Activated naive CD8-positive, alpha-beta T cell (primary cell): ENCODE measurements around the gene EPHB2.

Experiments
- H3K27ac Mint-ChIP-seq: one replicate; pipeline ENCODE4 v1.8.0; 2021; ENCODE audit warnings: mixed read lengths
- H3K27me3 Mint-ChIP-seq: one replicate; pipeline ENCODE4 v1.8.0; 2021; ENCODE audit warnings: mixed read lengths
- H3K36me3 Mint-ChIP-seq: one replicate; pipeline ENCODE4 v1.8.0; 2021; ENCODE audit warnings: mixed read lengths
- H3K4me1 Mint-ChIP-seq: one replicate; pipeline ENCODE4 v1.8.0; 2021; ENCODE audit warnings: low read depth, mixed read lengths
- H3K4me3 Mint-ChIP-seq: one replicate; pipeline ENCODE4 v1.8.0; 2021; ENCODE audit warnings: mild to moderate bottlenecking, mixed read lengths
- H3K9me3 Mint-ChIP-seq: one replicate; pipeline ENCODE4 v1.8.0; 2021; ENCODE audit warnings: low read depth, mixed read lengths

The EPHB2 gene

DNA sequence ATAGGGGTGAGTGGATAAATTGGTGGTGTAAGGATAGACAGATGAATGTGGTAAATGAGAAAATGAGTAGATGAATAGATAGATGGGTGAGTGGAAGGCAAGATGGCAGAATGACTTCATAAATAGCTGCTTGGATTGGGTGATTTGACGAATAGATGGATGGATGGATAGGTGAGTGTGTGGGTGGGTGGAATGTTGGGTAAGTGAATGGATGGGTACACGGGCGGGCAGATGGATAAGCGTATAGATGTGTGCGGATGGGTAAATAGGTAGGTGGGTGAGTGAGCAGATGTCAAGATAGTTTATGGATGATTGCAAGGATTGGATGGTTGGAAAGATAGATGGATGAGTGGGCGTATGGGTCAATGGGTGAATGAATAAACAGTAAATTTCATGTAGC is 59.3 kb downstream of the EPHB2 start:
- Mint-ChIP-seq H3K9me3 (no peaks in the 10 kb centered on the region), H3K4me1 (no peaks in the 10 kb centered on the region), H3K4me3 (no peak overlapping the region), H3K27ac (no peak overlapping the region), H3K27me3 (peaks cover 2% of the 10 kb centered on the region), H3K36me3 (no peaks in the 10 kb centered on the region)

DNA sequence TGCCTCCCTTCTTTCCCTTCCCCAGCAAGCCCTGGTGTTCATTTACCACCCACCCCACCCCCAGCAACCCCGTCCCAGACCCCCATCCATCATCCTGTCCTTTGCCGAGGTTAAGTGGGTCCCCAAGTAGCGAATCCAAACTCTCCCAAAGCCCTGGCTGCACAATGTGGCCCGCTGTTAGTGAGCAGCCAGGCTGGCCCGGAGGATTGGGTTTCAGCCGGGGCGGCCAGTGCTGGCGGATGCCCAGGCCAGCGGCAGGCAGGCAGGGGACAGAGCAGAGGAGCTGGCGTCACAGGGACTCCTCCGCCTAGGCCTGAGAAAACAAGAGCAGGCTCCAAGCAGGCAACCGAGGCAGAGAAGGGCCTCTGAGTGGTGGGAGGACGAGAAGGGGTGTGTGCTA is 61.4 kb downstream of the EPHB2 start:
- H3K27ac Mint-ChIP-seq, result no peak overlapping the region
- H3K4me1 Mint-ChIP-seq, result no peaks in the 10 kb centered on the region
- H3K27me3 Mint-ChIP-seq, result peaks cover 2% of the 10 kb centered on the region
- H3K36me3 Mint-ChIP-seq, result no peaks in the 10 kb centered on the region
- H3K4me3 Mint-ChIP-seq, result no peak overlapping the region
- H3K9me3 Mint-ChIP-seq, result no peaks in the 10 kb centered on the region

DNA sequence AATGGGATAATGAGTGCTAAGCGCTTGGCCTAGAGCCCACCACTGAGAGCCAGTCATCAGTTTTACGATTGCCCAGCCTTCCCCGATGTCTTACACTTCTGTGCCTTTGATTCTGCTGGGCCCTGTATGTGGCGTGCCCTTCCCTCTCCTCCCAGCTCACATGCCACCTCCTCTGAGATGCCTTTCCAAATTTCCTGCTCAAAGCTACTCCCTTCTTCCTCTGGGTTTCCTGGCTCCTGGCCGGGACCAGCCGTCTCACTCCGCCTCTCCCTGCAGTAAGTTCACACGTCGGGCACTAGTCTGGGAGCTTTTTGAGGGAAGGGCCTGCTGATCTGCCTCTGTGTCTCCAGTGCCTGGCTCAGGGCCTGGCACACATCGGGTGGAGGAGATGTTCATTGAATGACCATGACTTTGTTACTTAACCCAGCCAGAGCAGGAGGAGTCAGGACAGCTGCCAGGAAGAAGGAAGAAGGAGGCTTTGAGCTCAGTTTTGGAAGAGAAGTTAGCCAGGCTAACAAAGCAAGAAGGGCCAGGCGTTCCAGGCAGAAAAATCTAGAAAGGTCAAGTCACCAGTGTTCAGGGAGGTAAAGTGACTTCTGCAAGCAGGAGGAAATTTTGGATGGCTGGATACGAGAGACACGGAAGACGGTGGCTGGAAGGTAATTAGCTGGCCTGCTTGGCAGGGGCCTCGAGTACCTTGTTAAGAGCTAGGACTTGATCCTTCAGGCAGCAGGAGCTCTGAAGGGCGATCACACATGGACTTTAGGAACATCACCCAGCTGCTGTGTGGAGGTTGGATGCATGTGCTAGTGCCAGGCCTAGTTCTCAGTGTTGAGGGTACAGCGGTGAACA is 63.6 kb downstream of the EPHB2 start:
- Mint-ChIP-seq H3K4me1 (no peaks in the 10 kb centered on the region), H3K4me3 (no peak overlapping the region)

GRCh38 chr1:22774833-22775182 is 64.2 kb downstream of the EPHB2 start:
- Mint-ChIP-seq H3K9me3 (no peaks in the 10 kb centered on the region), H3K4me3 (no peak overlapping the region), H3K36me3 (no peaks in the 10 kb centered on the region), H3K27me3 (peaks cover 4% of the 10 kb centered on the region), H3K4me1 (no peaks in the 10 kb centered on the region), H3K27ac (no peak overlapping the region)

More for the DNA sequence above, 63.6 kb downstream of the EPHB2 start:
- Mint-ChIP-seq H3K27me3 (no peaks in the 10 kb centered on the region), H3K36me3 (no peaks in the 10 kb centered on the region), H3K27ac (no peak overlapping the region), H3K9me3 (no peaks in the 10 kb centered on the region)

DNA sequence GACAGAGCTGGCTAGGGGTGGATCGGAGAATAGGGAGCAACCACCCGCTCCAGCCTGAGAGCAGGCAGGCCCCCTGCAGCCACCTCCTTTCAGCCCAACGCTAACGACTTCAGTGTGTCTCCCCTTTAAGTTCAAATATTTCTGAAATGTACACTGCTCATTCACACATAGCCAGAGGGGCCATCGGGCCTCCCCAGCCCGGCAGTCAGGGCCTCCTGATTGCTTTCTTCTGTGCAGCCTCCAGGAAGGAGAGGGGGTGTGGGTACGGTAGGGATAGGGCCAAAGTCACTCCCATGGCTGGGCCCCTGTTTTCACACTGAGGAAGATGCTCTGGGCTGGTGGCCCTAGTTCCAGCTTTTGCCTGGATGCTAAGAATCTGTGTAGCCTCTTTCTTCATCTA is 64.8 kb downstream of the EPHB2 start:
- Mint-ChIP-seq H3K36me3 (no peaks in the 10 kb centered on the region), H3K9me3 (no peaks in the 10 kb centered on the region), H3K27me3 (peaks cover 6% of the 10 kb centered on the region), H3K4me3 (no peak overlapping the region), H3K27ac (no peak overlapping the region), H3K4me1 (no peaks in the 10 kb centered on the region)

DNA sequence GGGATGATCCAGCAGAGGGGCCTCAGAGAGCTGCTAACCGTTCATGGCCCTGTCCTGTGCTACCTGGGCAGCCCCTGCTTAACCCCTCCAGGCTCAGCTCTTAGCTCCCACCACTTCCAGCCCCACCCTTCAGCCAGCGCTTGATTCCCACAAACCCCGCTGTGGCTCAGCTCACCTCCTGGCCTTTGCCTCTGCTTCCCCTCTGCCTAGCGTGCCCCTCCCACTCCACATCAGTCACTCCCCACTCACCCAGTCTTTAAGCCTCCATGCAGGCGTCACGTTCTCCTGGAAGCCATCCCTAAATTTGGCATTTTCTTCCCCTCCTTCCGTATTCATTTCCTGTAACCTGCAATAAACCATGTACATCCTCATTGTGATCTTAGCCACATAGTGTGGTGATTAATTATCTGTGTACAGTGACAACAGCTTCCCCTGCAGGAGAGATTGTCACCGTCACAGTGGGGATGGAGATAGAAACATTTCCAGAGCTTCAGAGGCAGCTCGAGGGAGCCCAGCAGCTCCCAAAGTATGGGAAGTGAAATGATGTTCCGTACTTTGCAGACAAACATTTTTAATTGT is 65.5 kb downstream of the EPHB2 start:
- H3K4me3 Mint-ChIP-seq, result no peak overlapping the region
- no peaks in the 10 kb centered on the region for H3K4me1 Mint-ChIP-seq
- H3K27ac Mint-ChIP-seq, result no peak overlapping the region
- H3K9me3 Mint-ChIP-seq, result no peaks in the 10 kb centered on the region
- H3K36me3 Mint-ChIP-seq, result no peaks in the 10 kb centered on the region
- peaks cover 6% of the 10 kb centered on the region for H3K27me3 Mint-ChIP-seq

DNA sequence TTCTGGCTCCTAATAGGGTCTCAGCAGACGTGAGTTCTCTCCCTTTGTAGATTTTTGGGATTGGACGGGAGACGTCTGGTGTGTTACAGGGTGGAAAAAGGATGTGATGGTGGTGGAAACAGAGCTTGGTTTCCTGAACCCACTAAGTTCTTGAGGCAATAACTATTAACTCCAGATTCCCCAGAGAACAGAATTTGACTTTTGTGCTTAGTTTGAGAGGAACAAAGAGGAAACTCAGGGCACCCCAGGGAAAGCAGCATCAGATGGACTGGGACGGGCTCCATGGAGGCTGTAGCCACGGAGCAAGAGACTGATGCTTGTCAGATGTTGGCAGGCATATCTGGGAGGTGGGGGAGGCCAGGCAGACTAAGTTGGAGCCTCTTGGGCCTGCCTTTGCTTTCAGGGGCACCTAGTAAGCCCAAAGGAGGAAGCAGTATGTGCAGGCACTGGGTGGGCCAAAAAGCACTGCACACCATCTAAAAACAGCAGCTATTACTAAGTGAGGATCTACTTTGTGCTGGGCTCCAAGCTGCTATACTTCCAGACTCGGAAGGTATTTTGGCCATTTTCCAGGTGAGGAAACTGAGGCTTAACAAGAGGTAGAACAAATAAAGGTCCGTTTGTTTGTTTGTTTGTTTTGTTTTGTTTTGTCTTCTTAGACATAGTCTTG is 66.9 kb downstream of the EPHB2 start:
- Mint-ChIP-seq H3K36me3 (no peaks in the 10 kb centered on the region), H3K4me3 (no peak overlapping the region)

DNA sequence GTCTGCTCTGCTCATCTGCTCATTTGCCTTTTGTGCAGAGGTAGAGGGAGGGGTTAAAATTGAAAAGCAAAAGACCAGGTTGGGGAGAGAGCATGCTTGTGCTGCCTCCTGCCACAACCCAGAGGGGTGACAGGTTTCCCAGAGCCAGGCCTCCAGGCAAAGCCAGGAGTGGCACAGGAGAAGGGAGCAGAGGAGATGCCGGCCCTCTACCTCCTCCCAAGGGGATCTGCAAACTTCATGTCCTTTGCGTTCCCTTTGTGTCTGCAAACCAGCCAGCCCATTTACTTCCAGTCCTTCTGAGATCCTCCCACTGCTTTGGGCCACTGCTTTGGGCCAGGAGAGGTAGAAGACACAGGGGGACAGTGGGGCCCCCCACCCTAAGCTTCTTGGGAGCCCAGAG is 67.8 kb downstream of the EPHB2 start:
- Mint-ChIP-seq H3K27ac (no peak overlapping the region), H3K9me3 (no peaks in the 10 kb centered on the region), H3K27me3 (peaks cover 8% of the 10 kb centered on the region), H3K36me3 (no peaks in the 10 kb centered on the region), H3K4me3 (no peak overlapping the region), H3K4me1 (no peaks in the 10 kb centered on the region)

More for the DNA sequence above, 66.9 kb downstream of the EPHB2 start:
- Mint-ChIP-seq H3K27me3 (peaks cover 8% of the 10 kb centered on the region), H3K4me1 (no peaks in the 10 kb centered on the region), H3K9me3 (no peaks in the 10 kb centered on the region), H3K27ac (no peak overlapping the region)

DNA sequence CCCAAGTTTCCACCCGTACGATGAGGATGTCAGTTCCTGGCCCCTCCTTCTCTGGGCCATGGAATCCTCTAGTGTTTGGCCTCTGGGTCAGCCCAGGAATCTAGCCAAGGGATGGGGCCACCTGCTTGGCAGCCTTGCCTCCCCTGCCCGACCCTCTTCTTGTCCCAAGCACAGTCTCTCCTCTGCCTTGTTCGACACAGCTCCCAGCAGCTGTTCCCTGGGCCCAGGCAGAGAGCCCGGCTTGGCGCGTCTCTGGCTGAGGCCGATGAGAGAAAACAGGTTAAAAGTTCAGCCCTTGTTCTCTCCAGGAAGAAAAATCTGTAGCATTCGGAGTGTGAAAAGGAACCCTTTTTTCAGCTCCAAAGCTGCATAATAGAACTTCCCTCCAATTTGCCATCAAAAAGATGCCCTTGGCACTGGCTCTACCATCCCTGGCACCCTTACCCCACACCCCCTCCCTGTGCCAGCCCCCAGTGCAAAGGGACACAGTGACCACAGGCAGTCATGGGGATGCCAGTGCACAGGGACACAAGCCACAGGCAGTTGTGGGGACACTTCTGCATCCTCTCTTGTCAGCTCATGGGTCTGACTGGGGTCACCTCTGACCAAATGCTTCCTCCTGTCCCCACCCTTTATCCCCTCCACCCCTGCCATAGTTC is 68.4 kb downstream of the EPHB2 start:
- H3K4me1 Mint-ChIP-seq, result no peaks in the 10 kb centered on the region
- H3K36me3 Mint-ChIP-seq, result no peaks in the 10 kb centered on the region
- no peak overlapping the region for H3K4me3 Mint-ChIP-seq
- H3K27me3 Mint-ChIP-seq, result peaks cover 8% of the 10 kb centered on the region
- no peaks in the 10 kb centered on the region for H3K9me3 Mint-ChIP-seq
- no peak overlapping the region for H3K27ac Mint-ChIP-seq

GRCh38 chr1:22780696-22781095 is 70.1 kb downstream of the EPHB2 start:
- Mint-ChIP-seq H3K4me1 (no peaks in the 10 kb centered on the region), H3K27ac (no peak overlapping the region), H3K4me3 (no peak overlapping the region), H3K27me3 (peaks cover 8% of the 10 kb centered on the region), H3K36me3 (no peaks in the 10 kb centered on the region), H3K9me3 (no peaks in the 10 kb centered on the region)

DNA sequence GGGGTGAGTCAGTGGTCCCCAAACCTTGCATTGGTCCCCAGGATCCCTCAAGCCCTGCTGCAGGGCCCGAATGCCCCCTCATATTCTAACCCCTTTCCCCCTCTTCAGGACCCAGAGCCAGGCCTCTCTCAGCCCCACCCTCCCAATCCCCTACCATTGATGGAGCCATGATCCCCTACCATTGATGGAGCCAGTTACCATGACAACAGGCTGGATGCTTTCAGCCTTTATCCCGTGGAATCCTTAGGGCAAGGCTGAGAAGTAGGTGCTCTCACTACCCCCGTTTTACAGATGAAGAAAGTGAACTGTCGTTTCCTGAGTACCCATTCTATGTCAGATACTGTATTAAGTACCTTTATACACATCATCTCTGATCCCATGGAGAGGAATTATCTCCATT is 70.8 kb downstream of the EPHB2 start:
- Mint-ChIP-seq H3K27me3 (peaks cover 9% of the 10 kb centered on the region), H3K4me1 (no peaks in the 10 kb centered on the region), H3K36me3 (no peaks in the 10 kb centered on the region)

GRCh38 chr1:22782406-22782805 is 71.8 kb downstream of the EPHB2 start:
- Mint-ChIP-seq H3K9me3 (no peaks in the 10 kb centered on the region), H3K27ac (peak overlapping the region; percentile 41), H3K4me3 (no peak overlapping the region), H3K36me3 (no peaks in the 10 kb centered on the region), H3K27me3 (peaks cover 9% of the 10 kb centered on the region), H3K4me1 (no peaks in the 10 kb centered on the region)

More for the DNA sequence above, 70.8 kb downstream of the EPHB2 start:
- Mint-ChIP-seq H3K9me3 (no peaks in the 10 kb centered on the region), H3K27ac (no peak overlapping the region), H3K4me3 (no peak overlapping the region)

- H3K4me3 Mint-ChIP-seq, result no peak overlapping the region
Observed at GRCh38 chr1:22784317-22784716, 73.7 kb downstream of the EPHB2 start.

GRCh38 chr1:22784737-22785136 is 74.1 kb downstream of the EPHB2 start:
- Mint-ChIP-seq H3K36me3 (no peaks in the 10 kb centered on the region), H3K4me1 (no peaks in the 10 kb centered on the region), H3K9me3 (no peaks in the 10 kb centered on the region), H3K27me3 (peaks cover 6% of the 10 kb centered on the region), H3K4me3 (no peak overlapping the region), H3K27ac (no peak overlapping the region)

More at GRCh38 chr1:22784317-22784716, 73.7 kb downstream of the EPHB2 start:
- H3K36me3 Mint-ChIP-seq, result no peaks in the 10 kb centered on the region
- H3K27me3 Mint-ChIP-seq, result peaks cover 9% of the 10 kb centered on the region
- no peaks in the 10 kb centered on the region for H3K4me1 Mint-ChIP-seq
- H3K9me3 Mint-ChIP-seq, result no peaks in the 10 kb centered on the region
- H3K27ac Mint-ChIP-seq, result no peak overlapping the region

GRCh38 chr1:22786101-22786500 is 75.5 kb downstream of the EPHB2 start:
- Mint-ChIP-seq H3K9me3 (no peaks in the 10 kb centered on the region), H3K27ac (no peak overlapping the region), H3K4me1 (no peaks in the 10 kb centered on the region), H3K4me3 (no peak overlapping the region), H3K27me3 (peaks cover 3% of the 10 kb centered on the region), H3K36me3 (no peaks in the 10 kb centered on the region)
